CD4-positive, alpha-beta memory T cell (primary cell): ENCODE results near the gene SRGAP1. TPM values are rescaled to one million over a fixed set of nuclear protein-coding genes. Genes with fewer than 3 reads are reported as not detected.
"Not testable (repeated sequence)": the region's sequence is repeated elsewhere in the genome, so short reads cannot be mapped to it uniquely, and the experiment has no call there.

Experiments
- CTCF ChIA-PET: fragments of 350-600 bp; sonication (Branson Sonifier 250); formaldehyde crosslinking; loops from one replicate; lab custom pipeline; 2021; ENCODE audit warnings: inconsistent platforms; ENCODE audit not compliant: partially characterized antibody; lab: Charles Lee
- POLR2A ChIA-PET: fragments of 350-600 bp; sonication (Branson Sonifier 250); formaldehyde crosslinking; loops from one replicate; lab custom pipeline; 2021; ENCODE audit not compliant: partially characterized antibody; lab: Charles Lee
- DNase-seq, 5 donors: peaks; one replicate each; pipeline versions ENCODE4 v3.0.0 to v3.0.0-alpha.2; 2020 to 2022; ENCODE audit warnings: mixed read lengths in 1 of 5
- H3K27ac ChIP-seq: one replicate; pipeline ENCODE4 v1.7.0; 2013; ENCODE audit warnings: low read depth, low read length
- H3K27me3 ChIP-seq: 2 replicates; pipeline ENCODE4 v1.7.0; 2013; ENCODE audit warnings: mild to moderate bottlenecking, low read length, moderate library complexity; ENCODE audit not compliant: insufficient read depth
- H3K36me3 ChIP-seq: 2 replicates; pipeline ENCODE4 v1.7.0; 2013; ENCODE audit warnings: mild to moderate bottlenecking, low read length, moderate library complexity; ENCODE audit not compliant: insufficient read depth
- H3K4me1 ChIP-seq: 2 replicates; pipeline ENCODE4 v1.7.0; 2013; ENCODE audit warnings: mild to moderate bottlenecking, low read length, moderate library complexity; ENCODE audit not compliant: insufficient read depth
- H3K4me3 ChIP-seq, 2 donors: one replicate each; pipeline ENCODE4 v1.7.0; 2013; ENCODE audit warnings: low read length in 2 of 2, mild to moderate bottlenecking in 1 of 2
- H3K9me3 ChIP-seq, 2 donors: one replicate each; pipeline ENCODE4 v1.7.0; 2013; ENCODE audit warnings: low read length in 2 of 2, control low read depth in 1 of 2; ENCODE audit not compliant: control insufficient read depth in 1 of 2
- H3K27ac Mint-ChIP-seq, 7 donors: one replicate each; pipeline ENCODE4 v1.8.0; 2020 to 2021; ENCODE audit warnings: mixed read lengths in 7 of 7, mild to moderate bottlenecking in 6 of 7, inconsistent platforms in 3 of 7, moderate library complexity in 3 of 7
- H3K27me3 Mint-ChIP-seq, 2 donors: one replicate each; pipeline ENCODE4 v1.8.0; 2020 to 2021; ENCODE audit warnings: mixed read lengths in 2 of 2
- H3K36me3 Mint-ChIP-seq, 2 donors: one replicate each; pipeline ENCODE4 v1.8.0; 2020 to 2021; ENCODE audit warnings: mixed read lengths in 2 of 2, inconsistent platforms in 1 of 2, mild to moderate bottlenecking in 1 of 2
- H3K4me1 Mint-ChIP-seq, 4 donors: one replicate each; pipeline ENCODE4 v1.8.0; 2020 to 2021; ENCODE audit warnings: mixed read lengths in 4 of 4, mild to moderate bottlenecking in 1 of 4
- H3K4me3 Mint-ChIP-seq, 8 donors: one replicate each; pipeline ENCODE4 v1.8.0; 2020 to 2021; ENCODE audit warnings: mixed read lengths in 8 of 8, mild to moderate bottlenecking in 7 of 8, moderate library complexity in 6 of 8, inconsistent platforms in 3 of 8
- H3K9me3 Mint-ChIP-seq, 8 donors: one replicate each; pipeline ENCODE4 v1.8.0; 2020 to 2021; ENCODE audit warnings: mixed read lengths in 8 of 8, mild to moderate bottlenecking in 5 of 8, inconsistent platforms in 3 of 8, moderate library complexity in 1 of 8
- intact Hi-C: fragments of 100-400 bp; cut with micrococcal nuclease; formaldehyde crosslinking; loops from one replicate; pipeline ENCODE4 v1.15.1; 2023
- polyA plus RNA-seq, 2 donors: library from polyadenylated mRNA; unstranded; fragments of 300-500 nt; fragmentation: Illumina TruSeq; gene quantifications; one replicate each; pipeline ENCODE4 v1.2.3, GENCODE V29; 2021
- total RNA-seq, 2 experiments: library from RNA; stranded (reverse); gene quantifications; one replicate each; pipeline ENCODE4 v1.2.3, GENCODE V29; 2021

Gene SRGAP1
- total and polyA plus RNA-seq, 4 experiments from 2014 or later, result 0.03 to 0.09 TPM; not detected in 2

DNA sequence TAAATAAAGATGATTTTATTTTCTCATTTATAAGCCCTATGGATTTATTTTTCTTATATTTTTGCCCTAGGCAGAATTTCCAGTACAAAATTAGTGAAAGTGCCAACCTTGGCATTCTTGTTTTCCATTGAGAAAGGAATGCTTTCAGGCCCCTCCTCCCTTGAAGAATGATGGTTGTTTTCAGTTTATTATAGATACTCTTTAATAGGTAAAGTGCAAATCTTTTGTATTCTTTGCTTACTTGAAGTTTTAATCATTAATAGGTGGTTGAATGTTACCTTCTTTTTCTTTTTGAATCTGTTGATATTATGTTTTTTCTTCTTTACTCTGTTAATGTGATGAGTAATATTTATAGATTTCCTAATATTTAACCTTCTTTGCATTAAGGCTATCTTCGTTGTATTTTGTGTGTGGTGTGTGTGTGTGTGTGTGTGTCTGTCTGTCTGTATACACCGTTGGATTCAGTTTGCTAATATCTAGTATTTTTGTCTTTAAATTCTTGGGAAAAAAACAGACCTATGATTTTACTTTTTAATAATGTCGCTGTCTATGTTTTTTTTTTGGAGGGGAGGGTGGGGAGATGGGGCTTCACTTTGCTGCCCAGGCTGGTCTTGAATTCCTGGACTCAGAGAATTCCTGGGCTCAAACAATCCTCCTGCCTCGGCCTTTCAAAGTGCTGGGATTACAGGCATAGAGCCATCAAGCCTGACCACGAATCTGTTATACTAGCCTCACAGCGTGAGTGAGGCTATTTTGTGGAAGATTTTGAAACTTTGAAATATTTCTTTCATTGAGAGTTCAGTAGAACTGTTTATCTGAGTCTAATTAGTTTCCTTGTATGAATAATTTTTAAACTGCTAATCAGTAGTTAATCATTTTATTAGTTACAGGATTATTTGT, 13.5 kb downstream of the SRGAP1 start:
- no peak overlapping the region for H3K4me3 Mint-ChIP-seq
- H3K36me3 ChIP-seq, result no peaks in the 10 kb centered on the region
- no peak overlapping the region for H3K4me3 ChIP-seq
- H3K4me1 Mint-ChIP-seq, result no peaks in the 10 kb centered on the region
- intact Hi-C loops, result no loop called here
- H3K27ac ChIP-seq, result no peak overlapping the region
- peaks cover 2 to 8% of the 10 kb centered on the region in 2 donors for H3K27me3 Mint-ChIP-seq
- no peak for DNase-seq
- no peaks in the 10 kb centered on the region for H3K9me3 ChIP-seq
- no peaks in the 10 kb centered on the region for H3K36me3 Mint-ChIP-seq
- no peaks in the 10 kb centered on the region for H3K9me3 Mint-ChIP-seq
- H3K27ac Mint-ChIP-seq, result no peak overlapping the region
- ChIA-PET POLR2A (no interaction called here), CTCF (no interaction called here)
- no peaks in the 10 kb centered on the region for H3K4me1 ChIP-seq
- H3K27me3 ChIP-seq, result no peaks in the 10 kb centered on the region

DNA sequence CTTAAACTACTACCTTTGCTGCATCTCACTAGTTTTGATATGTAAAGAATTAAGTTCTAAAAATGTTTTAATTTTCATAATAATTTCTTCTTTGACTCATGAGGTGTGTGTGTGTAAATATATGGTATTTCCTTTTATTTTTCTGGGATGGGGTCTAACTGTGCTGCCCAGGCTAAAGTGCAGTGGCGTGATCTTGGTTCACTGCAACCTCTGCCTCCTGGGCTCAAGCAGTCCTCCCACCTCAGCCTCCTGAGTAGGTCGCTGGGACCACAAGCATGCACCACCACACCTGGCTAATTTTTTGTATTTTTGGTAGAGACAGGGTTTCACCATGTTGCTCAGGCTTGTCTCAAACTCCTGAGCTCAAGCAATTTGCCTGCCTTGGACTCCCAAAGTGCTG, 15.4 kb downstream of the SRGAP1 start:
- H3K36me3 ChIP-seq, H3K9me3 ChIP-seq, H3K4me3 Mint-ChIP-seq, DNase-seq, H3K4me3 ChIP-seq, H3K9me3 Mint-ChIP-seq, H3K4me1 Mint-ChIP-seq, H3K36me3 Mint-ChIP-seq, H3K27ac Mint-ChIP-seq, H3K27me3 ChIP-seq, POLR2A ChIA-PET, intact Hi-C loops, H3K27me3 Mint-ChIP-seq, H3K4me1 ChIP-seq, CTCF ChIA-PET, H3K27ac ChIP-seq: not testable (repeated sequence)

DNA sequence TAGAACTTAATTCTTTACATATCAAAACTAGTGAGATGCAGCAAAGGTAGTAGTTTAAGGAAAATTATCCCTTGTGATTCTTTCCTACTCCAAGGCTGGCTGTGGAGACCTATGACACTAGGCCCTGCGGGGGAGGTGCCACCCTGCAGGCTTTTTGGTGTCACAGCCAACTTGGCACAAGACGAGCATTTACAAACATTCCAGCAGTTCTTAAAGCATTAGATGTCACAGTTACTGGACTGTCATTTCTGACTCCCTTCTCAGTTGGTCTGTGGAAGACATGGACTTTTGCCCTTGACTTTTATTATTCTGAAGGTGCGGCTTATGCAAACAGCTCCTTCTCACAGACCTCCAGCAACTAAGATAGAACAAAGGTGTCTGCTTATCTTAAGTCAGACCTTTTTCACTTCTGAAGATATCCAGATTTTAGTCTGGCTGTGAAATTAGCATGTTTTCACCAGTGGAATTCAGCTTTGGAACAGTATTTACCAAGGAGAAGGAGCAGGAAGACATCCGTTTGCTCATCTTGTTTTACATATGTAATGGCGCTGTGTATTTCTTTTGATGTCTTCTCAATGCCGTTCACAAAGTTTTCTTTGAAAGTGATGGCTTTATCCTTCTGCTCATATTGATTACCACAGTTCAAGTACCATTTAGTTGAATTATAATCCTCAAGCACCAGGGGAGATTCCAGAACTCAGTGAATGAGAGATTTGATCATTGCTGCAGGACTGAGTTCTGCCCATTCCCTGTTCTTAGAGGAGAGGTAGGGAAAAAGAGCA, 17.9 kb downstream of the SRGAP1 start:
- CTCF ChIA-PET, result no interaction called here
- Mint-ChIP-seq H3K27ac (no peak overlapping the region), H3K27me3 (peaks cover 0 to 1% of the 10 kb centered on the region in 2 donors), H3K4me1 (no peaks in the 10 kb centered on the region), H3K36me3 (no peaks in the 10 kb centered on the region), H3K9me3 (peaks cover 0 to 1% (median 0%) of the 10 kb centered on the region in 8 donors), H3K4me3 (no peak overlapping the region)
- Histone ChIP-seq H3K27me3 (no peaks in the 10 kb centered on the region), H3K4me3 (no peak overlapping the region), H3K9me3 (no peaks in the 10 kb centered on the region), H3K27ac (no peak overlapping the region), H3K4me1 (no peaks in the 10 kb centered on the region), H3K36me3 (no peaks in the 10 kb centered on the region)
- POLR2A ChIA-PET, result no interaction called here
- intact Hi-C loops, result no loop called here
- DNase-seq, result no peak

DNA sequence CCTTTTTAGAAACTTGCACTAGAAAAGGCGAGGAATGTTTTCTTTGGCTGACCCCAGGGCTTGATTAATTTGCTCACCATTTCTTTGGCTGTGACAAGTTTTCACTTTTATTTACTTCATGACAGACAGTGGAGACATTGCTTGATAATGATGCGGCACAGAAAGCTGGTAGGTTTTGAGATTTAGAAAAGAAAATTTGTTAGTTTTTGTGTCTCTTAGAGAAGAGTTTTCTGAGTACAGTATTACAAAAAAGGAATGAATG, 18.4 kb downstream of the SRGAP1 start:
- Histone ChIP-seq H3K27ac (no peak overlapping the region), H3K36me3 (no peaks in the 10 kb centered on the region), H3K9me3 (no peaks in the 10 kb centered on the region), H3K4me3 (no peak overlapping the region), H3K27me3 (no peaks in the 10 kb centered on the region), H3K4me1 (no peaks in the 10 kb centered on the region)
- CTCF ChIA-PET, result no interaction called here
- no peak for DNase-seq
- Mint-ChIP-seq H3K4me1 (no peaks in the 10 kb centered on the region), H3K9me3 (peaks cover 0 to 1% (median 0%) of the 10 kb centered on the region in 8 donors), H3K4me3 (no peak overlapping the region), H3K27me3 (peaks cover 0 to 1% of the 10 kb centered on the region in 2 donors), H3K27ac (no peak overlapping the region), H3K36me3 (no peaks in the 10 kb centered on the region)
- POLR2A ChIA-PET, result no interaction called here
- intact Hi-C loops, result no loop called here

DNA sequence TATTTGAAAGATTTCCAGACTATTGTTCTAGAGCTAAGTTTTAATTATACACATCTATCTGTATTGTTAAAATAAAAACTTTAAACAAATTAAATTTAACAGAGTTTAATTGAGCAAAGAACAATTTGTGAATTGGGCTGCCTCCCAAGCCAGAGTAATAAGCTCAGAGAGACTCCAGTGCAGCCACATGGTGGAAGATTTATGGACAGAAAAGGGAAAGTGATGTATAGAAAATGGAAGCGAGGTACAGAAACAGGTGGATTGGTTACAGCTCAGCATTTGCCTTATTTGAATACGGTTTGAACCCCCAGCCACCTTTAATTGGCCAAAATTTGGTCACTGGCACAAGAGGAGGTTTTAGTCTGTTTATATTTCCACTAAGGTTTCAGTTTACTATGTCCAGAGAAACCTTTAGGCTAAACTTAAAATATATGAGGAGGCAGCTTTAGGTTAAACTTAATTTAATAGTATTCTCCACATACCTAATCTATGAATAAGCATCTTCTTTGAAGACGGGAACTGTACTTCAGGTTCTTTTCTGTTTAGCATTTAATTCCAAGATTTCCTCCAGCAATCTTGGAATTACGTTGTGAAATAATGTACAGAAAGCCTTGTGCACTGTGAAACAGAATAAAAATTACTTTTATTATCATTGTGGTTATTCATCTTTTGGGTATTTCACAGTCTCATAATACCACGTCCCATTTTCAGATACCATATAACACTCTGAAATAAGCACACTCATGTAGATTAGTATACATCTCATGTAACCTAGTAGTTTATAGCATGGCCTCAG, 19.4 kb downstream of the SRGAP1 start:
- intact Hi-C loops, result no loop called here
- no peaks in the 10 kb centered on the region for H3K4me1 ChIP-seq
- H3K27me3 ChIP-seq, result no peaks in the 10 kb centered on the region
- no peaks in the 10 kb centered on the region for H3K9me3 ChIP-seq
- ChIA-PET POLR2A (interaction anchor here (0.9 kb wide), 1 partner anchor 10 kb away, joined by 3 read pairs; no protein-coding TSS in a partner anchor), CTCF (no interaction called here)
- DNase-seq, result no peak
- H3K27ac ChIP-seq, result no peak overlapping the region
- H3K4me1 Mint-ChIP-seq, result no peaks in the 10 kb centered on the region
- H3K36me3 Mint-ChIP-seq, result no peaks in the 10 kb centered on the region
- H3K9me3 Mint-ChIP-seq, result peaks cover 0 to 1% (median 0%) of the 10 kb centered on the region in 8 donors
- no peak overlapping the region for H3K4me3 ChIP-seq
- H3K36me3 ChIP-seq, result no peaks in the 10 kb centered on the region
- H3K27ac Mint-ChIP-seq, result no peak overlapping the region
- H3K27me3 Mint-ChIP-seq, result peaks cover 1 to 2% of the 10 kb centered on the region in 2 donors
- no peak overlapping the region for H3K4me3 Mint-ChIP-seq

DNA sequence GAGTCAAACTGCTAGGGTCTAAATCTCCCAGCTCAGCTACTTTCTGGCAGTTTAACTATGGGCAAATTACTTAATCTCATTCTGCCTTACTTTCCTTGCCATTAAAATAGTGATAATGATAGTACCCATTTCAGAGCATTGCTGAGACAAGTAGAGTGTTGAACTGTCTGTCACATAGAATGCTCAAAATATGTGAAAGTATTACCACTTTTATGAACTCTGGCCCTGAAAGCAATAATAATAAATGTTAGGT, 19.9 kb downstream of the SRGAP1 start:
- H3K27ac Mint-ChIP-seq, result no peak overlapping the region
- CTCF ChIA-PET, result no interaction called here
- no peaks in the 10 kb centered on the region for H3K9me3 ChIP-seq
- POLR2A ChIA-PET, result no interaction called here
- peaks cover 0 to 1% (median 0%) of the 10 kb centered on the region in 8 donors for H3K9me3 Mint-ChIP-seq
- no peaks in the 10 kb centered on the region for H3K4me1 ChIP-seq
- H3K27me3 Mint-ChIP-seq, result peaks cover 1 to 4% of the 10 kb centered on the region in 2 donors
- no peak overlapping the region for H3K27ac ChIP-seq
- H3K27me3 ChIP-seq, result no peaks in the 10 kb centered on the region
- H3K36me3 Mint-ChIP-seq, result no peaks in the 10 kb centered on the region
- H3K36me3 ChIP-seq, result no peaks in the 10 kb centered on the region
- no peaks in the 10 kb centered on the region for H3K4me1 Mint-ChIP-seq
- H3K4me3 Mint-ChIP-seq, result no peak overlapping the region
- intact Hi-C loops, result no loop called here
- no peak for DNase-seq
- H3K4me3 ChIP-seq, result no peak overlapping the region

DNA sequence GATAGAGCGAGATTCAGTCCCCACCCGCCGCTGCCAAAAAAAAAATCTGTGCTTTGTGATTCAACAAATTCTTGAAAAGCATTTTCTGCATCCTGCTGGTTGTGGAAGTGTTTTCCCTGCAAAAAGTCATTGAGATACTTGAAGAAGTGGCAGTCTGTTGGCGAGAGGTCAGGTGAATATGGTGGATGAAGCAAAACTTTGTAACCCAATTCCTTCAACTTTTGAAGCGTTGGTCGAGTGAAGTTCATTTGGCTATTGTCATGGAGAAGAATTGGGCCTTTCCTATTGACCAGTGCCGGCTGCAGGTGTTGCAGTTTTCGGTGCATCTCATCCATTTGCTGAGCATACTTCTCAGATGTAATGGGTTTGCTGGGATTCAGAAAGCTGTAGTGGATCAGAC, 20.9 kb downstream of the SRGAP1 start:
- no peaks in the 10 kb centered on the region for H3K4me1 ChIP-seq
- Mint-ChIP-seq H3K4me1 (no peaks in the 10 kb centered on the region), H3K27me3 (peaks cover under 1 to 9% of the 10 kb centered on the region in 2 donors), H3K27ac (no peak overlapping the region), H3K4me3 (no peak overlapping the region), H3K9me3 (peaks cover 0 to 1% (median 0%) of the 10 kb centered on the region in 8 donors), H3K36me3 (no peaks in the 10 kb centered on the region)
- no peak for DNase-seq
- no peaks in the 10 kb centered on the region for H3K9me3 ChIP-seq
- ChIA-PET CTCF (no interaction called here), POLR2A (no interaction called here)
- no peak overlapping the region for H3K27ac ChIP-seq
- H3K27me3 ChIP-seq, result no peaks in the 10 kb centered on the region
- no peaks in the 10 kb centered on the region for H3K36me3 ChIP-seq
- intact Hi-C loops, result no loop called here
- no peak overlapping the region for H3K4me3 ChIP-seq
